ENCODE measurements around the gene SCEL.
A peak's percentile ranks its signal among the peaks of the same experiment; 100 is the strongest.
"Not testable (repeated sequence)": the region's sequence is repeated elsewhere in the genome, so short reads cannot be mapped to it uniquely, and the experiment has no call there.

The SCEL gene

DNA sequence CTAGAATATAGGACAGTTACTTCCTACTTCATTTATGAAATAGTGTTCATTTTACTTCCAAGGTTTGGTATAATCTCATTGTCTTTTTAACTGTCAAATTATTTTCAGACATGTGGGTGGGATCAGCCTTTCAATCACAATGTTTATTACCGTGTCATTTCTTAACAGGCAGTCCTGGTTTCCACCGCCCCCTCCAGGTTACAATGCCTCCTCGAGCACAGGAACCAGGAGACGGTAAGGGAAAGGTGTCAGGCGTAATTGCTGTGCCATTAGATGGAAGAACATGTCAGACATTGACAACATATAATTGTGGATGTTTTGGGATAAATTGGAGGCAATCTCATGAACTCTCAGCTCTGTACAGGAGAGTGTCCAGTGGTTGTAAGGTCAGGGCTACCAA is 36.5 kb downstream of the SCEL start:
- DNase-seq, result no peak

DNA sequence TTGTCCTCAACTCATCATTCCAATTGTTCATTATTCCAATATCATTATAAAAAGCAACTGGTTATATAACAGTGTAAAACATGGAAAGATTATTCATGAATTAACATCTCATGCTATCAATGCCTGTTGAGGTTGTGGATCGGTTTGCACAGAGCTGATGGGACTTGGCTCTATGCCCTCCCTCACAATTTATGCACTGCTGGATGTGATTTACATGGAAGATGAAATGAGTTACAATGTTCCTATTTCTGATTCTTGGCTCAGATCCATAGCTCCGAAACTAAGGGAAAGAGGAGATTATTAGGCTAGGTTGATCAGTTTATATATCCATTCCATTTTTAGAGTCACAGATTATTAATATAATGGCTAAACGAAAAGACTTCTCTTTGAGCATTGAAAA is 38.6 kb downstream of the SCEL start:
- no peak for DNase-seq

DNA sequence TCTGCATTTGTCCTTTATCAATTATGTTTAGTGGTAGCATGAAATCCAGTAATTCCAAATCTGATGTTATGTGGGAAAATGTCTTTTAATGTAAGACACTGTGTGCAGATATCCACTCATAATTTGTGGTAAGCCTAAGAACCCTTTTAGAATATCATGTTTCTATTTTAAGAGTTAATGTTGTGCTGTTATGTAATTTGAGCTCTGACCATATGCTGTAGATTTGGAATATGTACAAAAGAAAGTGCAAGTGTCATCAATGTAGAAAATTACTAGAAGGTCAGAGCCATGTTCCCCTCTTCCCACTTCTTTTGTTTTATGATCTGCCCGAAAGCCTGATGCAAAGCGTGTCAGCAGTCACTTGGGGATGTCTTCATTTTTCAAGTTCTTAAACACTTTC is 44.5 kb downstream of the SCEL start:
- DNase-seq, result no peak

DNA sequence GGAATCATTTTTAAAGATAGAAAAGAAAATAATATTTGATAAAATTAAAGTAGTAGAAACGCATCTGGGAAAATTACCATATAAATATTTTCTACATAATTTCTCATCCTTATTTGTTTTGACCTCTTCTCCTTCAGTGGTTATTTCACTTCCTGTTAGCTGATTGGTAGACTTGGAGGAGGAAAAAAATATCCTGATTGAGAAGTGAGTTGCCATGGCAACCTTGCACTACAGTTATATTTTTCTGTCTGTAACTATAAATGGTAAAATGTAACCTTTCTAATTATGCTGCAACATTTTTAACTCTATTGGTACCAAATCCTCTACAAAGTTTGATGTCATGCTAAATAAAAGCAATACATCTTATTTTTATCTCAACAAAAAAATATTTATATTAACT is 45.2 kb downstream of the SCEL start:
- DNase-seq, result no peak

DNA sequence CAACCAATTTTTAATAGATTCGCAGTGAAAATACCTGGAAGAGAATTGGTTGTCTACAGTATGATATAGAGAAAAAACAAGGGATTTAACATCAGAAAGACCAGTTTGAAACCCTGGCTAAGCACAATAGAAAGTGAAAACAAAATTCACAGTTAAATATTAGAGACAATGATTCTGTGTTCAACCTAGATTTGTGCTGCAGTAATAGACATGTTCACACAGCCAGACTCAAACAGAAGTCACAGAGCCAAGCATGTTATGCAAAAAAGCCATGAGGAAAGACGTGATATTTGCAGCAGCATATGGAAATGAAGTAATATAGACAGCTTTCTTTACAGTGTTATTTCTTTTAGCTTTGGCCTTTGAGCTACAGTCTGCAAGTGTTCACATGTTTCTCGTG is 48.1 kb downstream of the SCEL start:
- DNase-seq, result no peak

DNA sequence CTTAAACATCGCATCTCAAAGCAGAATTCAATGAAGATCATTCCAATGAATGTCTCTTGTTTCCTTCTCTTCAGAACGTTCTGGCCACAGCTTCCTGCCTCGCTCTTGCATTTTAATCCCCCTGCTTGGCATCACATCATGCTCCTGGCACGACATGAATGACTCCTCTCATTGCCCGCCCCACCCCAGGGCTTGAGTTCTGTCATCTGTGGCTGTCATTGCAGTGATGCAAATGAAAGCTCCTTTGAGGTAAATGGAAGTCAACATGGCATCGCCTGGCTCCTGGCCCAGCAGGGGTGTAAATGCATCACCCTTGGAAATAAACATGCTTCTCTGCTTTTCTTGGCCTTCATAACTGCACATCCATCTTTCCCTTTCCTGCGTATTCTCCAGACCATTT is 48.6 kb downstream of the SCEL start:
- DNase-seq, result no peak

DNA sequence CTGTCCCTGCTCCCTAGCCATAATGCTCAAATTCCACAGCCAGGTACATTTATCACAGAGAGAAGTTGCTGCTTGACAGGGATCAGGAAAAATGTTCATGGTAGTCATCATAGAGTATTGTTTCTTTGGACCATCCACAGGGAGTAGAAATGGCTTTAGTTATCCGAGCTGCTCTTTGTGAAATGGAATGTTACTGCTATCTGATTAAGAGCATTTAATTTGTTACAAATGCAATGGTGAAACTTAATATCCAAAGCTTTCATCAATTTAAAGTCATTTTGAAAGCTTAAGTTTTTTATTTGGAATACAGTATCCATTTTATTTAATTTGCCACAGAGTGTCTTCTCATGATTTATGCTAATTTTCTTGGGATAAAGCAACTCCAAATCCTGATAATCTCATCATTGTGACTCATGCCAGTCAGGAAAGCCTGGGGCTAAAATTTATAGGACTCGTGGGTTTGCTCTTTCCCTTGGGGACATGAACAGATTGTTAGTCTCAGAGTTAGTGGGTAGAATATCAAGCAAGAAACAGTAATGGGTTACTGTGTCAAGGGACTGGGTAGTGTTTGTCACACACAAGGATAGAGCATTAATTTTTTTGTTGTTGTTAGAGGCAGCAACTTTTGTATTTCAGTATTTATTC is 59.8 kb downstream of the SCEL start:
- no peak for DNase-seq

DNA sequence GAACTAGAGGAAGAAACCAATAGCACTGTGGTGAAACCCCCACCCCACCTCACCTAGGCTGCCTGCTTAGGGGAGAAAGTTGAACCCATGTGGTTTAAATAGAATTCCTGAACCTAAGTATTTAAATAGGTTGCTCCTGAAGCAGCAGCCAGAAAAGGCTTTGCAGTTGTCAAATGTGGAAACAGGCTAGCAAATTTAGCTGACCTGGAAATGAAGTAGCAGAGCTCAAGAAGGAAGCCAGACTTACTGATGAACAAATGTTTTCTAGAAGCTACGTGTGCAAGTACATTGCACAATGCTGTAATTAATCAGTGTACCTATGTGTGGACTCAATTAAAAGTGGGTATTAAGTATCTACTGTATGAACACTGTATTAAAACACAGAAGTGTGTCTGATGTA is 61.3 kb downstream of the SCEL start:
- no peak for DNase-seq

DNA sequence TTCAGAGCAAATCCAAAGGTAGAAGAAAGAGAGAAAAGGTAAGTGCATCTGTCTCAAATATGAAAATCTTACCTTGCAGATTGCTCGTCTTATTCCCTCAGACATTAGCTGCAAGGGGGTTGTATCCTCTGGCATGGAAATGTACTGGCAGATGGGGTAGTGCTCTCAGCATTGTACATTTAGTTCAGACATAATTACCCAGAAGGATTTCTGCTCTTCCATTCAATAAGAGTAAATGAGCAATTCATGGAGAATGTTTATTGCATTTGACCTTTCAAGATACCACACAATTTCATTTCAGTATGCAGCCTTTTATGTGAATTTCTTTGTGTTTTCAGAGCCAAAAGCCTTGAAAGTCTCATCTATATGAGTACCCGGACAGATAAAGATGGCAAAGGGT is 63.8 kb downstream of the SCEL start:
- DNase-seq, result peak; percentile 4

DNA sequence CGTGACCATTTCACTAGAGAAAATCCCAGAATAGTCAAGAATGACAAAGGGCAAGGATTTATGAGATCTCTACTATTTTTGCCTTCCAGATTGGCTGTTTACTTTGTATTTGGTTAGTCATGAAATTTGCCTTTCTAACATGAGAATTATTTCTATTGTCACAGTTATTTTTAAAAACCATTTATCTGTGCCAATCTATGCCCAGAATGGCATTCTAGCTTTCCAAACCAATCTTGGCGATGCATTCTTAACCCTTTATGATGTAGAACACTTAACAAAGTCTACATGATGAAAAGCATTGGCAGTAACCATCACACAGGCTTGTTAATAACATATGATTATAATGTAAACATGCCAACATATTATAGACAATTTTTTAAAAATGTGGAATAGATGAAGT is 65.2 kb downstream of the SCEL start:
- no peak for DNase-seq

DNA sequence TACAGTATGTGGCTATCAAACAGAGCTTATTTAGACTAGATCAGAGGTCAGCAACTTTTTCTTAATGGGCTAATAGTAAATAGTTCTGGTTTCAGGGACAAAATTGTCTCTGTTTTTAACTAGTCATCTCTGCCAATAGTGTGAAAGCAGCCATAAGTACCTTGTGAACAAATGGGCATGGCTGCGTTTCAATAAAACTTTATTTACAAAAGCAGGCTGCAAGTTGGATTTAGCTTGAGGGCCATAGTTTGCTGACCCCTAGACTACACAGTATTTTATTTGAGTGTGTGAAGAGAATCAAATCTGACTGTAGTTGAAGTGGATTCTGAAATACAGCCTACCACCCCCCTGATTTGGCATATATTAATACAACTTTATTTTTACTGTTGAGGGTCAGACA is 75.6 kb downstream of the SCEL start:
- DNase-seq, result no peak

DNA sequence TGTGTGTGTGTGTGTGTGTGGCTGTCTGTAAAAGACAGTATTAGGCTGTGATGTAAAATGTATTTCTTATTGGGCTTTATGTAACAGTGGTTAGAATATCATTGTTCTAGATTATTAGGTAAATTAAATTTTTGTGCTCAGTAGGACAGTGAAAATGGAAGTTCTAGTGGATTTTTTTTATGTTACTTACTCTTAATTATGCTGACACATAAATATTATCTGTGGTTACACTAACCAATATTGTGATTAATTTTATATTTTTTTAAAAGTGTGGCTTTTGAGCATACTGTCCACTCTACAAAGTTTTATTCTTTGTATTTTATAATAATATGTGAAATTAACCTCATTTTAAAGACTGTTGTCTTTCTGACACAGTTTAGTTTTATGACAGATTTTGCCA is 80.5 kb downstream of the SCEL start:
- DNase-seq, result no peak

DNA sequence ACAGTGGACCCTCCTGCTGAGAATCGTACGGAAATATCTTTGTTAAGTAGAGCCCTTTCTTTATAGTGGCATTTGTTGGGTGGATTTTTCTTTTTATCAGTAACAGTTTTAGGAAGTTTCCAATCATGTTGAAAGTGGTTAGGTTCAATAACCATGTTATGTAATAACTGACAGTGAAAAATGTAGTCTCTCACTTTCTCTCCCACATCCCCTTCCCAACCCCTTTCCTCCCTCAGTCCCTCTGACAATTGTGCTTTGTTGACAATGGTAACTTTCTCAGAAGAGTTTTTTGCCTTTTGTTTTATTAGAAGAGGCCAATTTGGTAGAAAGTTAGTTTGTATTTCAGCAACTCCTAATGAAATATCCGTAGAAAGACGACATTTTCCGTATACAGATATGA is 84.1 kb downstream of the SCEL start:
- no peak for DNase-seq

DNA sequence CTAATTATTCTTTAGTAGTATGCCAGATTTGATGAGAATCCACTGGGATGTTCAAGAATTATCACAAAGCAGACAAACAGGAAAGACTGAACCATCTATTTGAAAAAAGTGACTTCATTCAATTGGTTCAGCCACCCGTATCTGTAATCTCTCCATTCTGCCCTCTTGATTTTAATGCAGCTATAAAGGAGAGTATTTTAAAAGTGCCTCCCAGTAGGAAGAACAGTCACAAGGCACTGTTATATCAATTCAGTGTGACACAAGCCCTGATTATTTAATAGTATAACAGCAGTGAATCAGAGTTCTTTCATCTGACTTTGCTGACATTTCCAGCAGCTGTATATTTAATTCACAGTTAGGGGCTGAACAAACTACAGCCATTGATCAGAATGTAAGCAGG is 84.6 kb downstream of the SCEL start:
- no peak for DNase-seq

DNA sequence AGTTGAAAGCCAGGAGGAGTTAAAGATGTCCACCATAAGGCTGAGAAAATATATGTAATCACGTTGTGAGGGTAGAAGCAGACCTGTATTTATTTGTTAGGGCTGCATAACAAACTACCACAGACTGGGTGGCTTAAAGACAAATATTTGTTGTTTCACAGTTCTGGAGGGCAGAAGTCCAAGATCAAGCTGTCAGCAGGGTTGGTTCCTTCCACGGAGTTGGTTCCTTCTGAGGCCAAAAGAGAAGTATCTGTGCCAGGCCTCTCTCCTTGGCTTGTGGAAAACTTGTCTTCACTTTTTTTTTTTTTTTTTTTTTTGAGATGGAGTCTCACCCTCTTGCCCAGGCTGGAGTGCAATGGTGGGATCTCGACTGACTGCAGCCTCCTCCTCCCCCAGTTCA is 88.3 kb downstream of the SCEL start:
- DNase-seq, result no peak

DNA sequence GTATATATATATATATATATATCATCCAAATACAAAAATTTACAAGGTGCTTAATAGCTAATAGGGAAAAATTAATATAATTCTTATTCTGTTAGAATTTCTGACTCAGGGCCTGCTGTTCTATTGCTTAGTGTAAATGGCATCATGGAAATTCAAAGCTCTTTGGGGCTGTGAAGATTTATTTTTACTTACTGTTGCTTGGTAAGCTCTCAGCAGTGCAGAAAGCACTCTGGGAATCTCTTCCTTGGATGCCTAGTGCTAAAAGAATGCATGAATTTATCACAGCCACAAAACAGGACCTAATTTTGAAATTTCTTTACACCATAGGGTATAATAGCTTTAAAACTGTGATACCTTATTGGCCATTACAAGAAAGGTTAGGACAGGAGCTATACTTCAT is 92.7 kb downstream of the SCEL start:
- DNase-seq, result no peak

DNA sequence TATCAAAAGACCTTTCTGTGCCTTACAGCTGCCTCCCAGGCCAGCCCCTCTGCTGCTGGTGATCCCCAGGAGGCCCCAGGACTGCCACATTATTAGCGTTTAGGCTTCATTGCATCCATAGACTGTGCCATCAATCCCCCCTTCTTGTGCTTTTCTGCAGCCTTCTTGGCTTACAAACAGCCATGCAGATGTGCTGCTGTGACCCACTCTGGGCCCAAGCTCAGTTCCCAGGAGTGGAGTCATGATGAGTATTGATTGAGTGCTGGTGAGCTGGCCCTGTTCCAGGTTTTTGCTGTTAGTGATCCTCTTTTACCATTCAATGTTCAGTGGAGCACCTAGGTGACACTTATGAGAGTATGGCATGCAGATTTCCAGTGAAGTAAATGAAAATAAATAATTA is 102.1 kb downstream of the SCEL start:
- DNase-seq, result peak; percentile 19

DNA sequence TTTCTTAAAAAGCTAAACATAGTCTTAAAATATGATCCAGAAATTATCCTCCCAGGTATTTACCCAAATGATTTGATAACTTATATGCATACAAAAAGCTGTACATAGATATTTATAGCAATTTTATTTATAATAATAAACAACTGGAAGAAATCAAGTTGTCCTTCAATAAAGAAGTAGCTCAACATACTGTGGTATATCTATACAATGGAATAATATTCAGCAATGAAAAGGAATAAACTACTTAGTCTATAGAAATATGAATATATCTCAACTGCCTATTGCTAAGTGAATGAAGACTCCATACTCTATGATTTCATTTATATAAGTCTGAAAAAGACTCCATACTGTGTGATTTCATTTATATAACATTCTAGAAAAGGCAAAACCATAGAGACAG is 114.9 kb downstream of the SCEL start:
- DNase-seq, result no peak

DNA sequence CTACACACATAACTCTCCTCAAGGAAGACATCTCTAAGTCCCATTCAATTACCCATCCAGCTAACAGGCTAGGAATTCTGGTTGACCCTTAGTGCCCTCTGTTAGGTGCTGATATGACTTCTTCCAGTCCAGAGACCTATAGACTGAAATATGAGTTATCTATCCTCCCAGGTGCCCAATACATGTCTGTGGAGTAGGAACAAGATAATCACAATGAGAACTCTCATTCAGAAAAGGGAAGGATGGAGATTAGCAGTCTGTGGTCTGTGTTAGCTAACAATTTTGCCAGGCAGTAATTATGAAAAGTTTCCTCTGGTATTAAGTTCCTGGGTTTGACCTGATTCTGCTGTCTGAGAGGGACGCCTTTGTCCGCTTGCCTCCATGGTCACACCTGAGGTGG is 117.8 kb downstream of the SCEL start:
- no peak for DNase-seq

DNA sequence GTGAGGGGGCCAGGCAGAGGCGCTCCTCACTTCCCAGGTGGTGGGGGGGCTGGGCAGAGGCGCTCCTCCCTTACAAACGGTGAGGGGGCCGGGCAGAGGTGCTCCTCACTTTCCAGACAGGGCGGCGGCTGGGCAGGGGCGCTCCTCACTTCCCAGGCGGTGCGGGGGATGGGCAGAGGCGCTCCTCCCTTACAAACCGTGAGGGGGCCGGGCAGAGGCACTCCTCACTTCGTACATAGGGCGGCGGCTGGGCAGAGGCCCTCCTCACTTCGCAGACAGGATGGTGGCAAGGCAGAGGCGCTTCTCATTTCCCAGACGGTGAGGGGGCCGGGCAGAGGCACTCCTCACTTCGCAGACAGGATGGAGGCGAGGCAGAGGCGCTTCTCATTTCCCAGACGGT is 124.5 kb downstream of the SCEL start:
- not testable (repeated sequence) for DNase-seq

DNA sequence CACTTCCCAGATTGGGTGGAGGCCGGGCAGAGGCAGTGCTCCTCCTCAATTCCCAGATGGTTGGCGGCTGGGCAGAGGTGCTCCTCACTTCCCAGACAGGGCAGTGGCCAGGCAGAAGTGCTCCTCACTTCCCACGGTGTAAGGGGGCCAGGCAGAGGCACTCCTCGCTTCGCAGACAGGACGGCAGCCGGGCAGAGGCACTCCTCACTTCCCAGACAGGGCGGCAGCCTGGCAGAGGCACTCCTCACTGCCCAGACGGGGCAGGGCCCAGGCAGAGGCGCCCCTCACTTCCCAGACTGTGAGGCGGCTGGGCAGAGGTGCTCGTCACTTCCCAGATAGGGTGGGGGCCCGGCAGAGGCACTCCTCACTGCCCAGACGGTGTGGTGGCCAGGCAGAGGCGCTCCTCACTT is 125.3 kb downstream of the SCEL start:
- DNase-seq, result no peak

DNA sequence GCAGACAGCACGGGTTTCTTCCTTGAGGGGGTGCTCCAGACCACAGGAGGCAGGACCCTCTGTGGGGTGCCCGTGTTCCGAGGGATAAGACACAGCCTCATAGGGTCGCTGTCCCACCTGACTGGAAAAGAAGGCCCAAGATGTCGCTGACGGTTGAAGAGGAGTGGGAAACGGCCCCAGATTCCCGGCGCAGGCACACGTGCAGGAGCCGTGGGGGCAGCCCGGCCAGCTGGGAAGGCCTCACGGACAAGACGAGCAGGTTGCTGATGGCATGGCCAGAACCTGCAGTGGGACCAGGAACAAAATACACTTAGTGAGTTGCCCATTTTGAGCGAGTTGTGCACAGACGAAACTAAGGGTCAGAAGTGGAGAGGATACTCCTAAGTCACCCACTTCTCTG is 126.8 kb downstream of the SCEL start:
- not testable (repeated sequence) for DNase-seq

DNA sequence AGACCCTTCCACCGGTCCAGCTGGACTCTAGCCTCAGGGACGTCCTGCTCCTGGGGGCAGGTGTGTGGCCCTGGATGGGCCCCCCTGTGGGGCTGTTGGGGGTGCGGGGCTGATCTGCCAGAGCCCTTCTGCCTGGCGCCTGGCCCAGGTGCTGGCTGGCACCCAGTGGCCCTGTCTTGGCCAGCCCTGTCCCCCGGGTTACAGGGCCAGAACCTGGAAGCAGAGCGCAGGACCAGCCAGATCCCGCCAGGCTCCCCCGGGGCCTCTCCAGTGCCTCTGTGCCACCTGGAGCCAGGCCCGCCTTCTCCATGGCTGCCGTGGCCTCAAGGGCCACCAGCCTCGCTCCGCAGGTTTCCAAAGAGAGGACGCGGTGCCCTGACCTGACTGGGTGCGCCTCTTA is 127.3 kb downstream of the SCEL start:
- DNase-seq, result not testable (repeated sequence)

DNA sequence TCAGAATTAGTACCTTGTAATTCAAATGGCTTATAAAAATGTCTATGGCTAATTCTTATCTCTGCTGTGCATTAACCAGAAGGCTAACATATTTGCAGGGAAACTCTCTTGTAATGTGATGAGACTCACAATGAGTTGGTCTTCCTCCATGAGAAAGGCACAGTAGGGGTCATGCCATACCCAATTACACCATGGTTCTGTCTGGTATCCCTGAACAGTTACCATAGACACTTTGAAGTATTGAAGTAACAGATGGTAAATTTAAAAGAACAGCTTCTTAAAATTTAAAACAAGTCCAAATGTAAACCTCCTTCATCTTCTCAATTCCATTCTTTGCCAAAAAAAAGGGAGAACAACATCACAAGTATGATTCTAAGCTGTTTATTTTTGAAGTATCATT is 139.3 kb downstream of the SCEL start:
- DNase-seq, result no peak

DNA sequence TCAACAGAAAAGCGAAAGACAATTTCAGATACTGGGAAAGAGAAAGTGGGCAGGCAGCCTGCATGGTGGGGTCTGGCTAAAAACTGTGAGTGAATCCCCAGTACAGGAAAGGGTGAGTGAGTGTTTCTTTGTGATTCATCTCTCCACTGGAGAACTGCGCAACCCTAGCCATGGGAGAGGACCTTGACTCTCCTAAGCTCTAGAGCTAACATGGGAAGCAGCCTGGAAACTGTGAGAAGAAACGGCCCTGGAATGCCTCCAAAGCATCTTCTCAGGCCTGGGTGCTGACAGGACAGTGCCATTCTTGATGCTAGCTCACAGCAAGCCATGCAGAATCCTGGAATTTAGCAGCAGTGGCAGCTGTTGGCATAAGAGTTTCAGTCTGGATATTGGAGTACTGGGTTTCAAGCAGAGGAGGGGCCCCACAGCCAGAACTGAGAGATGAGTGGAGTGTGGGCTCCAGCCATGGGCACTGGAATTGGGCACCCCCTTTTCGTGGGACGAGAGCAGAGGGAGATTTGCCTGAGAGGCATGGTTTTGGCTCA is 143.3 kb downstream of the SCEL start:
- no peak for DNase-seq

DNA sequence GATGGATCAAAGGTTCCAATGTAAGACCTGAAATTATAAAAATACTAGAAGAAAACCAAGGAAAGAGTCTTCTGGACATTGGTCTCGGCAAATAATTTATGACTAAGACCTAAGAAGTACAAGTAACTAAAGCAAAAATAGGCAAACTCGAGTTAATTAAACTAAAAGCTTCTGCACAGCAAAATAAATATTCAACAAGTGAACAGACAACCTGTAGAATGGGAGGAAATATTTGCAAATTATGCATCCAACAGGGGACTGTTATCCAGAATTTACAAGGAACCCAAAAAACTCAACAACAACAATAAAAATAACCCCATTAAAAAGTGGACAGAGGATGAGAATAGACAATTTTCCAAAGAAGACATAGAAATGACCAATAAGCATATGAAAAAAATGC is 152.3 kb downstream of the SCEL start:
- DNase-seq, result no peak

Data from NCI-H1436 (cell line).